ENCODE measurements around the gene LPCAT3. TPM values are rescaled to one million over a fixed set of nuclear protein-coding genes. Genes with fewer than 3 reads are reported as not detected.

The LPCAT3 gene
- total RNA-seq, 4 donors from 2014 or later = 45.1 to 68.4 (median 58.5) TPM

DNA sequence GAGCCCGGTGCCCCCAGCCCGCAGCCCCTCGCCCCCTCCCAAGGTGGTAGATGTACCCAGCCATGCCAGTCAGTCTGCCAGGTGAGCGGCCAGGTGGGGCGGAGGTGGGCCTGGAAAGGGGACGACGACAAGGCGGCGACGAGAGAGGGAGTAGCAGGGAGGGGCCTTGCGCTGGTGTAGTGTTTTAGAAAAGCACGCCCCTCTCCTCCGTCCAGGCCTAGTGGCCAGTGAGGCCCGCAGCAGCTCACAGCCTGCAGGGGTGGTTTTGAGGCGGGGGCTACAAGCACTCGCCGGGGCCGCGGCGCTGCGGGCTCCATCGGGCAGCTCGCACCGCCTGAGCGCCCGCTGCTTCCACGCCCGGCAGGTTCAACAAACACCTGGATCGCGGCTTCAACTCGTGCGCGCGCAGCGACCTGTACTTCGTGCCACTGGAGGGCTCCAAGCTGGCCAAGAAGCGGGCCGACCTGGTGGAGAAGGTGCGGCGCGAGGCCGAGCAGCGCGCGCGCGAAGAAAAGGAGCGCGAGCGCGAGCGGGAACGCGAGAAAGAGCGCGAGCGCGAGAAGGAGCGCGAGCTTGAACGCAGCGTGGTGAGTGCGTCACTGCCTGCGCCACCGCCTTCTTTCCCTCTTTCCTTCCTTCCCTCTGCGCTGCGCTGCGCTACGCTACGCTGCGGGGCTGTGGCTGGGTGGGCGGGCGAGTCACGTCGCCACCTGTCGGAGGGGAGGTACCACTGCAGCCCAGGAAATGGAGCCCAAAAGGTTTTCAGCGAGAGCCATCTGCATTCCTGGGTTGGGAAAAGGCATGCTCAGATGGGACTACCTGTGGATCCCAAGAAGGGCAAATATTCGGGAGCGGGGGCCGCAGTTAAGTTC, 80.6 kb downstream of the LPCAT3 start:
- WGBS, 2 donors = 0 to 2% methylated on average over 30 to 41 of the region's 80 CpGs
- H3K36me3 ChIP-seq = peaks cover 33% of the 10 kb centered on the region in 2 donors
- intact Hi-C loops (cut with DNase I) = loop anchor here (2.0 kb wide), 1 partner anchor 69 kb away; no protein-coding TSS in a partner anchor
- peaks cover 20 to 39% of the 10 kb centered on the region in 2 donors for H3K4me1 ChIP-seq
- no peaks in the 10 kb centered on the region for H3K9me3 ChIP-seq
- TF ChIP-seq, protein P1, sequence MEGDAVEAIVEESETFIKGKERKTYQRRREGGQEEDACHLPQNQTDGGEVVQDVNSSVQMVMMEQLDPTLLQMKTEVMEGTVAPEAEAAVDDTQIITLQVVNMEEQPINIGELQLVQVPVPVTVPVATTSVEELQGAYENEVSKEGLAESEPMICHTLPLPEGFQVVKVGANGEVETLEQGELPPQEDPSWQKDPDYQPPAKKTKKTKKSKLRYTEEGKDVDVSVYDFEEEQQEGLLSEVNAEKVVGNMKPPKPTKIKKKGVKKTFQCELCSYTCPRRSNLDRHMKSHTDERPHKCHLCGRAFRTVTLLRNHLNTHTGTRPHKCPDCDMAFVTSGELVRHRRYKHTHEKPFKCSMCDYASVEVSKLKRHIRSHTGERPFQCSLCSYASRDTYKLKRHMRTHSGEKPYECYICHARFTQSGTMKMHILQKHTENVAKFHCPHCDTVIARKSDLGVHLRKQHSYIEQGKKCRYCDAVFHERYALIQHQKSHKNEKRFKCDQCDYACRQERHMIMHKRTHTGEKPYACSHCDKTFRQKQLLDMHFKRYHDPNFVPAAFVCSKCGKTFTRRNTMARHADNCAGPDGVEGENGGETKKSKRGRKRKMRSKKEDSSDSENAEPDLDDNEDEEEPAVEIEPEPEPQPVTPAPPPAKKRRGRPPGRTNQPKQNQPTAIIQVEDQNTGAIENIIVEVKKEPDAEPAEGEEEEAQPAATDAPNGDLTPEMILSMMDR (IDR thresholded peaks at IDR 0.05) = peak; percentile 89 to 98 (median 94)
- TF ChIP-seq POLR2A (IDR thresholded peaks at IDR 0.05) = peak in 1 of 2 donors; percentile 86
- no peaks in the 10 kb centered on the region for H3K27me3 ChIP-seq
- peak; percentile 94 for DNase-seq
- H3K27ac ChIP-seq = peak overlapping the region; percentile 90 to 96 (median 93)
- H3K4me3 ChIP-seq (replicated peaks in 1 of 3) = peak overlapping the region in 2 of 3 donors; percentile 16 to 46

DNA sequence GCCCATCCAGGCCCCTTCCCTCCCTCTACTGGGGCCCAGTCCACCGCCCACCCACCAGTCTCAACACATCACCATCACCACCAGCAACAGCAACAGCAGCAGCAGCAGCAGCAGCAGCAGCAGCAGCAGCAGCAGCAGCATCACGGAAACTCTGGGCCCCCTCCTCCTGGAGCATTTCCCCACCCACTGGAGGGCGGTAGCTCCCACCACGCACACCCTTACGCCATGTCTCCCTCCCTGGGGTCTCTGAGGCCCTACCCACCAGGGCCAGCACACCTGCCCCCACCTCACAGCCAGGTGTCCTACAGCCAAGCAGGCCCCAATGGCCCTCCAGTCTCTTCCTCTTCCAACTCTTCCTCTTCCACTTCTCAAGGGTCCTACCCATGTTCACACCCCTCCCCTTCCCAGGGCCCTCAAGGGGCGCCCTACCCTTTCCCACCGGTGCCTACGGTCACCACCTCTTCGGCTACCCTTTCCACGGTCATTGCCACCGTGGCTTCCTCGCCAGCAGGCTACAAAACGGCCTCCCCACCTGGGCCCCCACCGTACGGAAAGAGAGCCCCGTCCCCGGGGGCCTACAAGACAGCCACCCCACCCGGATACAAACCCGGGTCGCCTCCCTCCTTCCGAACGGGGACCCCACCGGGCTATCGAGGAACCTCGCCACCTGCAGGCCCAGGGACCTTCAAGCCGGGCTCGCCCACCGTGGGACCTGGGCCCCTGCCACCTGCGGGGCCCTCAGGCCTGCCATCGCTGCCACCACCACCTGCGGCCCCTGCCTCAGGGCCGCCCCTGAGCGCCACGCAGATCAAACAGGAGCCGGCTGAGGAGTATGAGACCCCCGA, 81.4 kb downstream of the LPCAT3 start:
- no peak for DNase-seq
- Histone ChIP-seq H3K4me3 (replicated peaks in 1 of 3) (peak overlapping the region in 1 of 3 donors; percentile 46), H3K27me3 (no peaks in the 10 kb centered on the region), H3K4me1 (peaks cover 18 to 42% of the 10 kb centered on the region in 2 donors), H3K36me3 (peaks cover 31 to 33% of the 10 kb centered on the region in 2 donors), H3K9me3 (no peaks in the 10 kb centered on the region), H3K27ac (peak overlapping the region; percentile 90 to 96 (median 93))
- TF ChIP-seq, protein P1 (IDR thresholded peaks at IDR 0.05) = no peak
- peak in 1 of 2 donors; percentile 6 for TF ChIP-seq POLR2A (IDR thresholded peaks at IDR 0.05)
- intact Hi-C loops (cut with DNase I) = no loop called here
- 42 to 47% methylated on average over 25 to 27 of the region's 36 CpGs for WGBS, 2 donors

DNA sequence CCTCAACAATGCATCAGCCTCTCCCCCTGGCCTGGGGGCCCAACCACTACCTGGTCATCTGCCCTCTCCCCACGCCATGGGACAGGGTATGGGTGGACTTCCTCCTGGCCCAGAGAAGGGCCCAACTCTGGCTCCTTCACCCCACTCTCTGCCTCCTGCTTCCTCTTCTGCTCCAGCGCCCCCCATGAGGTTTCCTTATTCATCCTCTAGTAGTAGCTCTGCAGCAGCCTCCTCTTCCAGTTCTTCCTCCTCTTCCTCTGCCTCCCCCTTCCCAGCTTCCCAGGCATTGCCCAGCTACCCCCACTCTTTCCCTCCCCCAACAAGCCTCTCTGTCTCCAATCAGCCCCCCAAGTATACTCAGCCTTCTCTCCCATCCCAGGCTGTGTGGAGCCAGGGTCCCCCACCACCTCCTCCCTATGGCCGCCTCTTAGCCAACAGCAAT, 82.1 kb downstream of the LPCAT3 start:
- 92 to 94% methylated on average over 3 of the region's 3 CpGs for WGBS, 2 donors
- Histone ChIP-seq H3K36me3 (peaks cover 25 to 27% of the 10 kb centered on the region in 2 donors), H3K27ac (peak overlapping the region in 2 of 3 donors; percentile 93 to 96)

DNA sequence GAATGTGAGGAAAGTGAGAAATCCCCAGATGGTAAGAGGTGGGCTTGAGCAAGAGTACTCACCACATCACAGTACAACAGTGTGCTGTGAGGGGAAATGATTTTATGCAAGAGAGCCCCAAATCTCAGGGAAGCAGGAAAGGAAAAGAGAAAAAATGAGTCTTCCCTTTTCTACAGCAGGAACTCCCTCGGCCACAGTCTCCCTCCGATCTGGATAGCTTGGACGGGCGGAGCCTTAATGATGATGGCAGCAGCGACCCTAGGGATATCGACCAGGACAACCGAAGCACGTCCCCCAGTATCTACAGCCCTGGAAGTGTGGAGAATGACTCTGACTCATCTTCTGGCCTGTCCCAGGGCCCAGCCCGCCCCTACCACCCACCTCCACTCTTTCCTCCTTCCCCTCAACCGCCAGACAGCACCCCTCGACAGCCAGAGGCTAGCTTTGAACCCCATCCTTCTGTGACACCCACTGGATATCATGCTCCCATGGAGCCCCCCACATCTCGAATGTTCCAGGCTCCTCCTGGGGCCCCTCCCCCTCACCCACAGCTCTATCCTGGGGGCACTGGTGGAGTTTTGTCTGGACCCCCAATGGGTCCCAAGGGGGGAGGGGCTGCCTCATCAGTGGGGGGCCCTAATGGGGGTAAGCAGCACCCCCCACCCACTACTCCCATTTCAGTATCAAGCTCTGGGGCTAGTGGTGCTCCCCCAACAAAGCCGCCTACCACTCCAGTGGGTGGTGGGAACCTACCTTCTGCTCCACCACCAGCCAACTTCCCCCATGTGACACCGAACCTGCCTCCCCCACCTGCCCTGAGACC, 82.7 kb downstream of the LPCAT3 start:
- Histone ChIP-seq H3K4me3 (replicated peaks in 1 of 3) (no peak overlapping the region), H3K36me3 (peaks cover 23 to 26% of the 10 kb centered on the region in 2 donors), H3K9me3 (no peaks in the 10 kb centered on the region), H3K4me1 (peaks cover 21 to 48% of the 10 kb centered on the region in 2 donors), H3K27ac (peak overlapping the region in 2 of 3 donors; percentile 21 to 75), H3K27me3 (no peaks in the 10 kb centered on the region)
- intact Hi-C loops (cut with DNase I) = no loop called here
- DNase-seq = no peak
- 77 to 84% methylated on average over 14 of the region's 14 CpGs for WGBS, 2 donors
- TF ChIP-seq, protein P1 (IDR thresholded peaks at IDR 0.05) = no peak
- no peak for TF ChIP-seq POLR2A (IDR thresholded peaks at IDR 0.05)

More for the DNA sequence above, 82.1 kb downstream of the LPCAT3 start:
- Histone ChIP-seq H3K27me3 (no peaks in the 10 kb centered on the region), H3K4me1 (peaks cover 18 to 48% of the 10 kb centered on the region in 2 donors), H3K9me3 (no peaks in the 10 kb centered on the region), H3K4me3 (replicated peaks in 1 of 3) (no peak overlapping the region)
- no peak for DNase-seq
- TF ChIP-seq, protein P1 (IDR thresholded peaks at IDR 0.05) = no peak
- intact Hi-C loops (cut with DNase I) = no loop called here

All from thyroid gland (tissue), 4 donors.